SU-DHL-6 (cell line): ENCODE results near the gene SNX12.

Experiments
- EZH2phosphoT487 ChIP-seq: fragments of 200-600 bp; sonication (generic), shearing (Covaris generic); conservative IDR thresholded peaks from 2 replicates; pipeline ENCODE4 v1.6.1; 2018; ENCODE audit warnings: mild to moderate bottlenecking, antibody characterized with exemption, low read length, moderate library complexity, mixed read lengths
- TF ChIP-seq, protein P1 (sequence below): fragments of 200-600 bp; sonication (generic); IDR thresholded peaks from one replicate; pipeline ENCODE4 v1.5.1; 2017; ENCODE audit warnings: antibody characterized with exemption, mild to moderate bottlenecking, low read length, moderate library complexity; ENCODE audit not compliant: insufficient read depth, poor library complexity, severe bottlenecking

DNA sequence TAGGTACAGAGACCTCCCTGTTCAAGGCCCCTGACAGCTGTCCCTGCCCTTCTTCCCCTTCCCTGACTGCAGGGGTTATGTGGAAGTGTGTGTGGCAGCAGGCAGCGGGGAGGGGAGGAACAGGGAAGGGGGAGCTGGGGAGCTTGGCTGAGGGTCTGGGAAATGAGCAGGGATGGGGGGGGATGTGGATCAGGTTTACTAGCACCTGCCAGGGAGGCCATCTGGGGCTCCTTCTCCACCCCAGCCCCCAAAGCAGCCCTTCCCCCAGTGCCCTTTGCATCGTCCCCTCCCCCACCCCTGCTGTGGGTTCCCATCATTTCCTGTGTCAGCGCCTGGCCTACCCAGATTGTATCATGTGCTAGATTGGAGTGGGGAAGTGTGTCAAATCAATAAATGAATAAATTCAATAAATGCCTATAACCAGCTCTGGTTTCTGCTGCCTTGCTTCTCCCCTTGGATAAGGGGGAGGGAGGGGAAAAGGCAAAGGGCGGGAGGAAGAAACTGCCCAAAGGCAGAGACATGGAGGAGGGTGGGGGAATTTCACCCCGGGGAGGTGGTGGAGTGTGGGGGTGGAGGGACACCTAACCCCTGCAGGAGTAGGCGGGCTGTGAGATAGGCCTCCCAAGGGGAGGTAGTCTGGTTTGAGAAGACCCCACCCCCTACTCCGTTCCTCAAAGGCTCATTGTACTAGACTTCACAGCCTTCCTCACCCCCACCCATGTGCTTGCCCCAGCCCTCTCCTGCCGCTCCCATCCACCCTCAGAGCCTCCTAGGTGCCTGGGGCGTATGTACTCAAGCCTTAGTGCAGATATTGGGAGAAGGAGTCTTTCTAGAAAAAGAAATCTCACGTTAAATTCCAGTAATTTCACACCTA lies 35.2 kb upstream of the SNX12 start:
- TF ChIP-seq, protein P1, sequence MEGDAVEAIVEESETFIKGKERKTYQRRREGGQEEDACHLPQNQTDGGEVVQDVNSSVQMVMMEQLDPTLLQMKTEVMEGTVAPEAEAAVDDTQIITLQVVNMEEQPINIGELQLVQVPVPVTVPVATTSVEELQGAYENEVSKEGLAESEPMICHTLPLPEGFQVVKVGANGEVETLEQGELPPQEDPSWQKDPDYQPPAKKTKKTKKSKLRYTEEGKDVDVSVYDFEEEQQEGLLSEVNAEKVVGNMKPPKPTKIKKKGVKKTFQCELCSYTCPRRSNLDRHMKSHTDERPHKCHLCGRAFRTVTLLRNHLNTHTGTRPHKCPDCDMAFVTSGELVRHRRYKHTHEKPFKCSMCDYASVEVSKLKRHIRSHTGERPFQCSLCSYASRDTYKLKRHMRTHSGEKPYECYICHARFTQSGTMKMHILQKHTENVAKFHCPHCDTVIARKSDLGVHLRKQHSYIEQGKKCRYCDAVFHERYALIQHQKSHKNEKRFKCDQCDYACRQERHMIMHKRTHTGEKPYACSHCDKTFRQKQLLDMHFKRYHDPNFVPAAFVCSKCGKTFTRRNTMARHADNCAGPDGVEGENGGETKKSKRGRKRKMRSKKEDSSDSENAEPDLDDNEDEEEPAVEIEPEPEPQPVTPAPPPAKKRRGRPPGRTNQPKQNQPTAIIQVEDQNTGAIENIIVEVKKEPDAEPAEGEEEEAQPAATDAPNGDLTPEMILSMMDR, result no peak
- no peak for TF ChIP-seq EZH2phosphoT487
